B cell (primary cell): ENCODE measurements around the gene SHOC2. TPM values are rescaled to one million over a fixed set of nuclear protein-coding genes. Genes with fewer than 3 reads are reported as not detected.

Experiments
- ATAC-seq: fragments of 200-7000 bp; cut with Tn5 transposase; one replicate; pipeline ENCODE4 v1.10.0; 2021; ENCODE audit warnings: low read depth, mild to moderate bottlenecking, moderate number of reproducible peaks, moderate library complexity
- CTCF ChIA-PET: fragments of 350-600 bp; sonication (Branson Sonifier 250); formaldehyde crosslinking; loops from one replicate; lab custom pipeline; 2021; ENCODE audit warnings: antibody characterized with exemption, inconsistent platforms; lab: Charles Lee
- POLR2A ChIA-PET: fragments of 350-600 bp; sonication (Branson Sonifier 250); formaldehyde crosslinking; loops from one replicate; lab custom pipeline; 2021; ENCODE audit warnings: antibody characterized with exemption; lab: Charles Lee
- DNase-seq: peaks from one replicate; pipeline ENCODE4 v3.0.0; 2013
- H2AFZ ChIP-seq: 2 replicates; pipeline ENCODE4 v1.6.1; 2012; ENCODE audit warnings: mild to moderate bottlenecking, low read depth, low read length; ENCODE audit not compliant: insufficient read depth, poor library complexity, severe bottlenecking
- H3K27ac ChIP-seq, 2 donors: 1 replicate in 1 of 2; 2 replicates in 1 of 2; pipeline ENCODE4 v1.5.1; 2012 to 2013; ENCODE audit warnings: low read length in 2 of 2, mild to moderate bottlenecking in 2 of 2, moderate library complexity in 1 of 2
- H3K27me3 ChIP-seq, 4 experiments: fragments of 200-600 bp in 1 of 4; sonication (generic) in 1 of 4; replicated peaks in 1 of 4; 1 replicate in 2 of 4; 2 replicates in 2 of 4; pipeline versions ENCODE4 v1.6.1 to v1.7.0; 2013 to 2016; ENCODE audit warnings: low read length in 3 of 4, mild to moderate bottlenecking in 2 of 4, mixed read lengths in 1 of 4, moderate library complexity in 1 of 4; ENCODE audit not compliant: insufficient read depth in 4 of 4, control insufficient read depth in 3 of 4; ENCODE audit errors: control extremely low read depth in 1 of 4
- H3K36me3 ChIP-seq, 2 experiments: replicated peaks in 1 of 2; 1 replicate in 1 of 2; 2 replicates in 1 of 2; pipeline versions ENCODE4 v1.6.1 to v1.7.1; 2013; ENCODE audit warnings: low read length in 1 of 2; ENCODE audit not compliant: insufficient read depth in 2 of 2, control insufficient read depth in 1 of 2; ENCODE audit errors: control extremely low read depth in 1 of 2, extremely low read depth in 1 of 2
- H3K4me1 ChIP-seq, 2 donors: fragments of 200-600 bp in 1 of 2; sonication (generic) in 1 of 2; 1 replicate in 1 of 2; 2 replicates in 1 of 2; pipeline versions ENCODE4 v1.5.1 to v1.6.1; 2013 to 2017; ENCODE audit warnings: low read length in 2 of 2; ENCODE audit not compliant: control insufficient read depth in 2 of 2, insufficient read depth in 2 of 2
- H3K4me2 ChIP-seq: replicated peaks from 2 replicates; pipeline ENCODE3; 2012; ENCODE audit warnings: mild to moderate bottlenecking, low read depth, low read length; ENCODE audit not compliant: poor library complexity, severe bottlenecking
- H3K4me3 ChIP-seq, 5 experiments: fragments of 200-600 bp in 1 of 5; sonication (generic) in 1 of 5; 1 replicate in 3 of 5; 2 replicates in 2 of 5; pipeline versions ENCODE4 v1.5.1 to v1.7.0; 2011 to 2016; ENCODE audit warnings: low read length in 4 of 5, mild to moderate bottlenecking in 4 of 5, low read depth in 2 of 5, control low read depth in 1 of 5, moderate library complexity in 1 of 5; ENCODE audit not compliant: insufficient read depth in 1 of 5; ENCODE audit errors: control extremely low read depth in 1 of 5, extremely low read depth in 1 of 5
- H3K79me2 ChIP-seq: fragments of 200-600 bp; sonication (generic); one replicate; pipeline ENCODE4 v1.6.0; 2016; ENCODE audit warnings: low read length; ENCODE audit not compliant: control insufficient read depth, insufficient read depth
- H3K9ac ChIP-seq: fragments of 200-600 bp; sonication (generic); 2 replicates; pipeline ENCODE4 v1.6.1; 2017; ENCODE audit warnings: mild to moderate bottlenecking, low read length, moderate library complexity
- H3K9me3 ChIP-seq, 3 donors: one replicate each; pipeline versions ENCODE4 v1.6.1 to v1.7.1; 2013; ENCODE audit warnings: low read length in 2 of 3; ENCODE audit not compliant: control insufficient read depth in 2 of 3, insufficient read depth in 1 of 3; ENCODE audit errors: control extremely low read depth in 1 of 3
- H4K20me1 ChIP-seq: 2 replicates; pipeline ENCODE4 v1.6.0; 2012; ENCODE audit warnings: mild to moderate bottlenecking, low read length; ENCODE audit not compliant: insufficient read depth, control insufficient read depth, poor library complexity, severe bottlenecking
- H3K27ac Mint-ChIP-seq: one replicate; pipeline ENCODE4 v1.8.0; 2021; ENCODE audit warnings: mixed read lengths
- H3K27me3 Mint-ChIP-seq: one replicate; pipeline ENCODE4 v1.8.0; 2021; ENCODE audit warnings: mixed read lengths
- H3K4me1 Mint-ChIP-seq: one replicate; pipeline ENCODE4 v1.8.0; 2021; ENCODE audit warnings: mixed read lengths
- H3K4me3 Mint-ChIP-seq: one replicate; pipeline ENCODE4 v1.8.0; 2021; ENCODE audit warnings: mixed read lengths
- H3K9me3 Mint-ChIP-seq: one replicate; pipeline ENCODE4 v1.8.0; 2022; ENCODE audit warnings: mixed read lengths; ENCODE audit not compliant: insufficient read depth
- EZH2 ChIP-seq: IDR thresholded peaks from 2 replicates; pipeline ENCODE4 v1.6.1; 2012; ENCODE audit warnings: borderline replicate concordance, low read depth, mild to moderate bottlenecking, moderate library complexity, low read length; ENCODE audit not compliant: insufficient read depth, poor library complexity, severe bottlenecking
- WGBS: methylation state at CpG from one replicate; pipeline ENCODE4 v1.1.5; 2013; ENCODE audit warnings: missing lambda C conversion rate; ENCODE audit not compliant: insufficient coverage; 5-methylcytosine and 5-hydroxymethylcytosine counted together
- intact Hi-C: fragments of 100-400 bp; cut with micrococcal nuclease; formaldehyde crosslinking; loops from one replicate; pipeline ENCODE4 v1.10.0; 2022
- polyA plus RNA-seq: library from polyadenylated mRNA; depleted of rRNA; stranded (reverse); fragments of >200 nt; gene quantifications from 2 replicates; pipeline ENCODE4 v1.2.3, GENCODE V29; 2012
- total RNA-seq, 2 donors: library from RNA; stranded (reverse); fragments of 120-200 nt in 1 of 2; gene quantifications; 1 replicate in 1 of 2; 2 replicates in 1 of 2; pipeline versions ENCODE4 v1.2.3 to v1.2.4, GENCODE V29; 2013 to 2022
- TF ChIP-seq, protein P1 (sequence below): fragments of 200-600 bp; IDR thresholded peaks from one replicate; pipeline ENCODE4 v1.8.0; 2022; ENCODE audit warnings: antibody characterized with exemption, mild to moderate bottlenecking

SHOC2 gene
- total and polyA plus RNA-seq, 2 donors (not counting 1 experiment from before 2014, with no cell fraction given): 13.3 to 116 TPM

DNA sequence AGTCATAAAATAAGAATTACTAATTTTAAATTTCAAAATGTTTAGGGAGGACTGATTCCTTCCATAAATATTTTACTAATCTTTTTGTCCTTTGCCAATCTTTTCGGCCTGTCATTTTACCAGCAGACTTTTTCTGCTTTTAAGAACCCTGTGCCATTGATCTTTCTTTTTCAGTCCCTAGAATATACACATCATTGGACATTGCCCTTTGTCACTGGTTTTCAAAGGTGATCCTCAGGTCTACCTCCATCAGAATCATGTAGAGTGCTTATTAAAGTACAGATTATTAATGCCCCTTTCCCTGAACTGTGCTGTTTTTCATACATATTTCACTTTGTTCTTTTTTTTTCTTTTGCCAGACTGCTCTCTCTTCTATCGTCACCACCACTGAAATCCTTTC is 43.8 kb downstream of the SHOC2 start:
- H3K4me3 Mint-ChIP-seq: no peak overlapping the region
- H2AFZ ChIP-seq: no peak overlapping the region
- ChIA-PET CTCF (interaction anchor here (1.3 kb wide), 1 partner anchor 217 kb away, joined by 3 read pairs; no protein-coding TSS in a partner anchor), POLR2A (no interaction called here)
- ATAC-seq (no peak), DNase-seq (no peak)
- H3K36me3 ChIP-seq: peaks cover 2 to 19% of the 10 kb centered on the region in 2 experiments
- no peaks in the 10 kb centered on the region for H3K27me3 ChIP-seq
- H3K4me2 ChIP-seq: no peak overlapping the region
- H3K27me3 Mint-ChIP-seq: no peaks in the 10 kb centered on the region
- TF ChIP-seq EZH2: no peak
- TF ChIP-seq, protein P1, sequence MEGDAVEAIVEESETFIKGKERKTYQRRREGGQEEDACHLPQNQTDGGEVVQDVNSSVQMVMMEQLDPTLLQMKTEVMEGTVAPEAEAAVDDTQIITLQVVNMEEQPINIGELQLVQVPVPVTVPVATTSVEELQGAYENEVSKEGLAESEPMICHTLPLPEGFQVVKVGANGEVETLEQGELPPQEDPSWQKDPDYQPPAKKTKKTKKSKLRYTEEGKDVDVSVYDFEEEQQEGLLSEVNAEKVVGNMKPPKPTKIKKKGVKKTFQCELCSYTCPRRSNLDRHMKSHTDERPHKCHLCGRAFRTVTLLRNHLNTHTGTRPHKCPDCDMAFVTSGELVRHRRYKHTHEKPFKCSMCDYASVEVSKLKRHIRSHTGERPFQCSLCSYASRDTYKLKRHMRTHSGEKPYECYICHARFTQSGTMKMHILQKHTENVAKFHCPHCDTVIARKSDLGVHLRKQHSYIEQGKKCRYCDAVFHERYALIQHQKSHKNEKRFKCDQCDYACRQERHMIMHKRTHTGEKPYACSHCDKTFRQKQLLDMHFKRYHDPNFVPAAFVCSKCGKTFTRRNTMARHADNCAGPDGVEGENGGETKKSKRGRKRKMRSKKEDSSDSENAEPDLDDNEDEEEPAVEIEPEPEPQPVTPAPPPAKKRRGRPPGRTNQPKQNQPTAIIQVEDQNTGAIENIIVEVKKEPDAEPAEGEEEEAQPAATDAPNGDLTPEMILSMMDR: no peak
- no peaks in the 10 kb centered on the region for H3K9me3 ChIP-seq
- WGBS: 100% methylated on average over 1 of the region's 2 CpGs
- no peak overlapping the region for H3K27ac Mint-ChIP-seq
- peaks cover 98% of the 10 kb centered on the region for H3K79me2 ChIP-seq
- H3K9me3 Mint-ChIP-seq: peaks cover 1% of the 10 kb centered on the region
- H4K20me1 ChIP-seq: peaks cover 74% of the 10 kb centered on the region
- H3K27ac ChIP-seq: peak overlapping the region in 1 of 2 donors; percentile 26
- peaks cover 0 to 36% of the 10 kb centered on the region in 2 donors for H3K4me1 ChIP-seq
- peaks cover 70% of the 10 kb centered on the region for H3K4me1 Mint-ChIP-seq
- intact Hi-C loops: loop anchor here (2.0 kb wide), 1 partner anchor 18 kb away; no protein-coding TSS in a partner anchor
- H3K4me3 ChIP-seq: no peak overlapping the region
- no peak overlapping the region for H3K9ac ChIP-seq

- H3K27ac Mint-ChIP-seq: no peak overlapping the region
- Histone ChIP-seq H2AFZ (no peak overlapping the region), H3K9ac (no peak overlapping the region), H3K27ac (no peak overlapping the region), H3K27me3 (no peaks in the 10 kb centered on the region), H3K36me3 (peaks cover 2 to 19% of the 10 kb centered on the region in 2 experiments), H3K4me1 (peaks cover 0 to 33% of the 10 kb centered on the region in 2 donors), H3K4me3 (no peak overlapping the region), H4K20me1 (peaks cover 60% of the 10 kb centered on the region), H3K9me3 (no peaks in the 10 kb centered on the region), H3K79me2 (peaks cover 98% of the 10 kb centered on the region), H3K4me2 (no peak overlapping the region)
- DNase-seq (no peak), ATAC-seq (no peak)
- H3K9me3 Mint-ChIP-seq: peaks cover 1% of the 10 kb centered on the region
- intact Hi-C loops: no loop called here
- no CpG with 5 or more reads among the region's 5 CpGs for WGBS
- TF ChIP-seq EZH2: no peak
- TF ChIP-seq, protein P1: no peak
- H3K4me3 Mint-ChIP-seq: no peak overlapping the region
- ChIA-PET CTCF (no interaction called here), POLR2A (no interaction called here)
- H3K27me3 Mint-ChIP-seq: no peaks in the 10 kb centered on the region
- peaks cover 66% of the 10 kb centered on the region for H3K4me1 Mint-ChIP-seq
Measured at GRCh38 chr10:110964681-110965080, 45.3 kb downstream of the SHOC2 start.
